HG03025 (cell line): ENCODE measurements around the gene BMP4.
"Not testable (repeated sequence)": the region's sequence is repeated elsewhere in the genome, so short reads cannot be mapped to it uniquely, and the experiment has no call there.

Experiments used
- ATAC-seq: cut with Tn5 transposase; IDR thresholded peaks from one replicate; pipeline ENCODE4 v1.9.1; 2021; ENCODE audit warnings: mild to moderate bottlenecking, moderate library complexity; ENCODE audit not compliant: unreplicated experiment, low FRiP score

The BMP4 gene

DNA sequence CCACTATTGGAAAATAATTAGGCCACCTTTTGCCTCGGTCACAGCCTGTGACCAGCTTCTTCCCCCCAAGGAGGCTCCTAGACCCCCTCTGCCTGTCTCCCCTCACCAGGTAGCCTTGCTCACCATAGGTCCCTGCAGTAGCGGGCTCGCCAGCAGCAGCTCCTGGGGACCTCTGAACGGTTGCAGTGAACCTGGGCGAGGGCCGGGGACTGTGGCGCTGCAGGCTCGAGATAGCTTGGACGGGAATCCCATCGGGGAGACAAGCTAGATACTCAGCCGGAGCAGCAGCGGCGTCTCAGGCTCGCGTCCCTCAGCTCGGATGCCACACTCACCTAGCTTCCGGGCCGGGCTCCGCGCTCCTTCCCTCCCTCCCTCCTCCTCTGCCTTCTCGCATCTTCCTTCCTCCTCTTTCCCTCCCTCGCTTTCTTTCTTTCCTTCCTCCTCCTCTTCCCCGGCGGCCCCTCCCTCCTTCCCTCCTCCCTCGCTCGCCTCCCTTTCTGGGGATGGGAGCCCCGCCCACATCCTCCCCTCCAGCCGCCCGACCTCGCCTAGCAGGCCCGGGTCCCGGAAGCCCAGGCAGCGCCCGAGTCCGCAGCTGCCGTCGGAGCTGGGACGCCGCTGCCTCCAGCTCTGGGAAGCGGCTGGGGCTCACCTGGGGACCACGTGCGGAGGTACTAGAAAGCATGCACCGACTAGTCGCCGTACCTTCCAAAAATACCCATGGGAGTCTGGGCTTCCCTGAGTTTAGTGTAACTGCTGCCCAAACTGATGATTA is at the start of gene BMP4:
BMP4 (minus strand) TSS at position 399 of the 775 bp plus-strand sequence. CDS start 4,603 bp downstream, outside the sequence.
- ATAC-seq: no peak

DNA sequence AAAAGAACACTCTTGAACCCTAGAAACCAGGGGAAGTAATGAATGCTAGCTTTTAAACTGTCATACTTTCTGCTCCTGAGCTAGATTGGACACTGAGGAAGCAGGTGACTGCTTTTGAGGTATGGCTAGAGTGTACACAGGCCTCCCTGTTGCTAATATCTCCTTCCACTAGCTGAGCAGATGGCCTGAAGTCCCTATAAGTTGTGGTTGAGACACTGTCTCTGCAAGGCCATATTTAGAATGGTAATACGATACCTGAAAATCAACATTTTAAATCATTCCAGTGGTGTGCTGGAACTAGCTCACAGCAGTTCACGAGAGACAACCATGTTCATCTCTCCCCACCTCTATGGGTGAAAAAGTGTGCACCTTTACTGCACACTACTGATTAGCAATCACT is 46.4 kb upstream of the BMP4 start:
- no peak for ATAC-seq

DNA sequence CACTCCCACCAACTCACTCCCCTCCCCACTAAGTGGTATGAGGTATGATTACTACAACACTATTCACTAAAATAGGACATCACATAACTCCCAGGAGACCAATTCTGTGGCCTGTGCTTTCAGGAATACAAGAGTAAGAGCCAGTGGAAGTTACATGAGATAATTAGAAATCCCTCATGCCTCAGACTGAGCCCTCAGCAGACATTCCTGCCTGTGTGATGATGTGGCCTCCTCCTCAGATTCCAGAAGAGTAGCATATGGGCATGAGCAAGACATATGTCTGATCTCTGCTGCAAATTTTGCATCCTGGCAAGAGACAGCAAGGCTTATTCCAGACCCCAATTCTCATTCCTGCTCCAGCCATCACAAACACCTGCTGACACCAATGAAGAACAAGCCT is 46.0 kb upstream of the BMP4 start:
- no peak for ATAC-seq

DNA sequence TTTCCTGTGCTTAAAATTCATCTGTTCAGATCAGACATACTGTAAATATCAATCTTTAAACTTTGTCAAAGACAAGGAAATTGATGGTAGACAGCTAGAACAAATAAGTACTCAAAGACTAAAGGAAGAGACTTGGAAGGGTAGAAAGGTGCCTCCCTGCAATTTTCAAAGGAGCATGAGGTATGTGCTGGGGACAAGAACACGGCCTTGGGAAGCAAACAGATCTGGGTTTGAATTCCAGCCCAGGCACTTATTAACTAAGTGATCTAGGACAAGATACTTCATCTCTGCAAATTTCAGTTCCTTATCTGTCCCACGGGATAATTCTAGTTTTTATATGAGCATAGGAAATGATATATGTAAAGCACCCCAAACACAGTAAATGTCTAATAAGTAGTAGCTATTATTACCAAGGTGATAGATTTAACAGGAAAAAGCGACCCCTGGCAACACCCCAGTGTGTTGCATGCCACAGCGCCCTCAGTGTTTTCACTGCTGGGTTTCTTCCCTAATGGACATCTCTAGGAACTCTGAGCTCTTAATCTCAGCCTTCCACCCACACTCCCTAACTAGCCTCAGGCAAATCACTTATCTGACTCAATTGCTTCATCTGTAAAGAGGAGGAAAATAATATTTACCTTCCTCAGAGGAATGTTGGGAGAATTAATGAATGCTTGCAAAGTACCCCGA is 44.7 kb upstream of the BMP4 start:
- ATAC-seq: no peak

DNA sequence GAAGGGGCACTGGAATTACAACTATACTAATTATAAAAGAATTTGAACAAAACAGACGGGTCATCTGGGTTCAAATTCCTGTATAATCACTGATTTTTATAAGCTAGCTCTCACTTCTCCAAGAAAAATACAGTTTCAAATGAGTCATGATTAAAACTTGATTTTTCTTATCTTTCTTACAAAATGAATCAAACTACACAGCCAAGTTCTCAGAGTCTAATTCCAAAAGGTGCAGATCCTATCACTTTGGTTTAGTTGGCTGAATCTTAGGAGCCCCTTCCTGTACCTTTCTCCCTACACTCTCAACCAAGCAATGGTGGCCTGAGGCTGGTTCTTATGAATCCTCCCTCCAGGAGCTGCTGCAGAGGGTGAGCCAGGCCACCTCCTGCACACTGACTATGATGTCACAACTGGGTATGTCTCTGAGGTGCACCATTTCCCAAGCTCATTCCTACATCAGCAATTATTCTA is 43.8 kb upstream of the BMP4 start:
- no peak for ATAC-seq

DNA sequence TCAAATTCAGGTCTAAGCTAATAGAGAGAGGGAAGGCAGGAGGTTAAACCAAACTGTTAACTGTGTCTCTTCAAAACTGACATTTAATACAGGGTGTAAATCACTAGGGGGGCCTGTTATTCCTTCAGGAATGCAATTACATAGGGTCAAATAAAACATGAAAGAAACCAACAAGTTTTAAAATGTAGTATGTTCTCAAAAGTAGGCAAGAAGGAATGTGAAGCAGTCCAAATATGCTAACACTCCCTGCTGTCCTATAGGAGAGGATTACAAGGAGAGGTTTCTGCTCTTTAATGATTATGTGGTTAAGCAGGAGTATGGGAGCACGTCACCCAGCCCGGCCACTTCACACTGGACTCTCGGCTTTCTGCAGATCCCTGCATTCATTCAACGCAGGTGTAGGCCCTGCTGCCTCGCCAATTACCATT is 42.5 kb upstream of the BMP4 start:
- no peak for ATAC-seq

DNA sequence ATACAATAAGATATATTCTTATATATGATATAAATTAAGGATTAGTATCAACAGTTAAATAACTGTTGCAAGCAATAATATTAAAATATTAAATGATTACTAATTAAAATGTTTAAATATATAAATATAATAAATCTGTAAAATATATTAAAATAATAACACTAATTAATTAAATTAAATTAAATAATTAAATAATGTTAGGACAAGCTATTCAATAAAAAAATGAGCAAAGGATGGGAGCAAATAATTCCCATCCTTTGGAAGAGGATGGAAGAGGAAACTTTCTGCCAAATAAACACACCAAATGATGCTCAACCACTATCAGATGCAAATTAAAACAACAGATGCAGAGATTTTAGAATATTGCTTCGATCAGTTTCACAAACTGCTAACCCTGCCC is 39.4 kb upstream of the BMP4 start:
- ATAC-seq: no peak

DNA sequence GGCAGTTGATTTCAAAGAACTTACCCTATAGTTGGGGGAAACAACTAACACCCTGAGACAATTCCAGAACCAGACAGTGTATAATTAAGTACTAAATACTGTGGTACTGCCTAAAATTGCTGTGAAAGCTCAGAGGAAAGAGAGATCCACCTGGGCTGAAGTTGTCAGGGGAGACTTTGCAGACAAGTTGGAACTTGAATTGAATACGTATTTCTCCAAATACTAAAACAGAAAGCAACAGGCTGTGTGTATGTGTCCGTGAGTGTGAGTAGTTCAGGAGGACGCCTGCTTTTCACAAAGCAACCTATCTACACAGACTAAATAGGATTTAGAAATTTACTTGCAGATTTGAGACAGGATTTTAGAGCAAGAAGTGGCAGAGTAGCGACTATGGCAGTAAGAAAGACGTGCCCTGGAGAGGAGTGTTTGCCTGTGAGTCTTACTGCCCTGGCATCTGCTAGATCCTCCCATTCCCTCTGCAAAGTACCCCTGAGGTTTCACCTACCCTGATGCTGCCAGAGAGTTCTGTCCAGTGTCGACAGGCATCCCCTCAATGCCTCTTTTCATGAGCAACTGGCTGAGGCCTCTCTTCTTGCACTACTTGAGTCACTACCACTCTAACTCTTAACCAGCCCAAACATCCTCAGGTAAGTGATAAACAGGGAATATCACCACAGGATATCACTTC is 37.4 kb upstream of the BMP4 start:
- ATAC-seq: no peak

DNA sequence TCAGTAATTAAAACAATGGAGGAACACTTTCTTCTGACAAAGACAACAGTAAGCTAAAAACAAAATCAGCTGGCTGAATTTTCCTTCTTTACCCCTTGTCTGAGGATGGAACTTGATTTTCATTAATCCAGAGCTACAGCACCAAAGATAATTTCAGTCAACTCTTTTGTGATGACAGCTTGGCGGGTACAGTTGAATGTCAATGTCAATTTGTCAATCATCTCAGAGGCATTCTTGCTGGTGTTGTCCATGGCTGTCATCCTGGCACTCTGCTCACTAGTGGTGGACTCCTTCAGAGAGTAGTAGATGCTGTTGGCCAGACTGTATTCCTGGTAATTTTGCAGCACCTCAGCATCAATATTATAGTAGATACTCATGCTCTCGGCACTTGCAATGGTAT is 34.4 kb upstream of the BMP4 start:
- no peak for ATAC-seq

DNA sequence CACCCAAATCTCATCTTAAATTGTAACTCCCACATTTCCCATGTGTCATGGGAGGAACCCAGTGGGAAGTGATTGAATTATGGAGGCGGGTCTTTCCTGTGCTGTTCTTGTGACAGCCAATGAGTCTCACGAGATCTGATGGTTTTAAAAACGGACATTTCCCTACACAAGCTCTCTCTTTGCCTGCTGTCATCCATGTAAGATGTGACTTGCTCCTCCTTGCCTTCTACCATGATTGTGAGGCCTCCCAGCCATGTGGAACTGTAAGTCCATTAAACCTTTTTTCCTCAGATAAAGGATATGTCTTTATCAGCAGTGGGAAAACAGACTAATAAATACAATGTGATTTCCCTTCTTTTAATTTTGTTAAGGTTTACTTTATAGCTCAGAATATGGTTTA is 30.1 kb upstream of the BMP4 start:
- ATAC-seq: not testable (repeated sequence)

DNA sequence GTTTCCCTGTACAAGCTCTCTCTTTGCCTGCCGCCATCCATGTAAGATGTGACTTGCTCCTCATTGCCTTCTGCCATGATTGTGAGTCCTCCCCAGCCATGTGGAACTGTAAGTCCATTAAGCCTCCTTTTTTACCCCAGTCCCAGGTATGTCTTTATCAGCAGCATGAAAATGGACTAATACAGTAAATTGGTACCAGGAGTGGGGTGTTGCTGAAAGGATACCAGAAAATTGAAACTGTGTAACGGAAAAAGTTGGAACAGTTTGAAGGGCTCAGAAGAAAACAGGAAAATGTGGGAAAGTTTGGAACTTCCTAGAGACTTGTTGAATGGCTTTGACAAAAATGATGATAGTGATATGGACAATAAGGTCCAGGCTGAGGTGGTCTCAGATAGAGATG is 28.3 kb upstream of the BMP4 start:
- ATAC-seq: not testable (repeated sequence)

DNA sequence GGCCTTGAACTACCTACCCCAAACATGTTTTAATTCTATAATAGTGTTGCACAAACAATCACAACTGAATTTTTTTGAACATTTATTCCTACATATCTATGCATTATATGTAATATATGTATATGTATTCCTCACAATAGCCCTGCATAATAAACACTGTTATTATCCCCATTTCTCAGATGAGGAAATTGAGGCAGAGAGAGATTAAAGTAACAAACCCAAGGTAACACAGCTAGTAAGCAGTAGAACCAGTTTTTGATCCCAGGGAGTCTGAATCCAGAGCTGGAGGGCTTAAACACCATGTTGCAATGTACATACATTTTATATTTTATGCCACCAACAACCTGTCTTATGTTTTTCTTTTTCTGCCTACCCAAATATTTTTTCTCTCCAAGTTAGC is 26.5 kb upstream of the BMP4 start:
- no peak for ATAC-seq

DNA sequence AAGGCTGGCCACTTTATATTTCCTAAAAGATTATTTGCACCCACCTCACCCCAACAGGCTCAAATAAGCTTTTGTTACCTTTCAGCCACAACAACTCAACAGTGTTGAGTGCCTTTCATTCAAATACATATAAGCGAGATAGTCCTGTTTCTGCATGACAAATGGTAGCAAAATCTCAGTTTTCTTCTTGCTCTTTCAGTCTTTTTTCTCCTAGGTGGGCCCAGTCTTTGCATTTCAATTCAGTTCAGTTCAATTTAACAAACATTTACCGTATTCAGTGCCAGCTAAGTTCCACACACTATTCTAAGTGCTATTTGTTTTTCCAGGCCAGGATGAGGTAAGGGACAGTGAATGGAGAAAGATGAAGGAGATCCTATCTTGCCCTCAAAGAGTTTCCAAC is 25.9 kb upstream of the BMP4 start:
- no peak for ATAC-seq

DNA sequence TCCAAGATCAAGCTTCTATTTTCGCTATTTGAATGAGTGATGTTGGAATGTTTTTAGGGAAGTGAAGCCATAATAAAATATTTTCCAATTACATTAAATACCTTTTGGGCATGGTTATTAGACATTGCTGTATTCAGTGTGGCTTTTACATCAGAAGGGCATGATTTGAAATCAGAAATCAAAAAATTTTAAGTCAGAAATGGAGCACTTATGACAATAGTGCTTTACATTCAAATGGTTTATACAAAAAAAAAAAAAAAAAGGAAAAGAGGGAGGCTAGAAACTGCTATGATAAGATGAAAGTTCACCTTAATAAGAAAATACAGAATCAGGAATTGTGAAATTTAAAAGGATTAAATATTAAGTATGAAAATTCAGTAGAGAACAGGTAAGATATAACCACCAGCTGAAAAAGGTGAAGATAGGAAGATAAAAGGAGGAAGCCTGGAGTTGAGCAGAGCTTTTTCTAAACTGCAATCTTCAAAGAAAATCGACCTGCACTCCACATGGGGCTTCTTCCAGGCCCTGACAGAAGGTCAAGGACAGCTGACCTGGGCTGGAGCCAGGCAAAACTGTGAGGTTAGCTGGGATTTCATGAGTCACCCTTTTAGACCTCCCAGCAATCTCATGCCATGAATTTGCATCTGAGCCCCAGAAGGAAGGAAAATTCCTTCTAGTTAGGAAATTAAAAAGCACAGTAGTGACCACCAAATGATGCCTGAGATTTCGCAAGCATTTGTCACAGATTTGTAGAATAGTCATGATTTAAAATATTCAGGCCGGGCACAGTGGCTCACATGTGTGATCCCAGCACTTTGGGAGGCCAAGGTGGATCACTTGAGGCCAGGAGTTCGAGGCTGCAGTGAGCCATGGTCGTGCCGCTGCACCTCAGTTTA is 23.4 kb upstream of the BMP4 start:
- no peak for ATAC-seq

DNA sequence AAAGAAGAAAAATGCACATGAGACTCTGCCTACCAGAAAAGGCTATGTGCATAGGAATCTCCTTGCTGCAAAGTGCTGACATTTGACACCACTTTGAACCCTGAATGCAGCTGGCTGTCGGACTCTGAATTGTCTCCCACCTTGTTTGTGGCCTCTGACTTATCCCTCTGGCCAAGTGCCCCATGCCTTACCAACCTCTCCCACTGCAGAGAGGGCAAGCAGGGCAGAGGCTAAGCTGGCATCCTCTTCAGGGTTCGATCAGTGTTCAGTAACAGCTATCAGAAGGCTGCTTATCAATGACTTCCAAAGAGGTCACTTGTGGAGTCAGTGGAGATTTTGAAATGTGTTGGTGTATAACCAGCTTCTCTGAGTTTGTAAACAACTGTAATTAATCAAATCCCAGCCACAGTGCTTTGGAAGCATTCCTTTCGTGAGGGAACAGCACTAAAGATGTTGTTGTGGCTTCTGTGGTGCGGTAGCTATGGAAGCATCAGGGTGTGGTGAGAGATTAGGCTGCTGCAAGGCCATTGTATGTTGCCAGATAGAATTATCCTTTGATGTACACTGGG is 22.6 kb upstream of the BMP4 start:
- no peak for ATAC-seq

DNA sequence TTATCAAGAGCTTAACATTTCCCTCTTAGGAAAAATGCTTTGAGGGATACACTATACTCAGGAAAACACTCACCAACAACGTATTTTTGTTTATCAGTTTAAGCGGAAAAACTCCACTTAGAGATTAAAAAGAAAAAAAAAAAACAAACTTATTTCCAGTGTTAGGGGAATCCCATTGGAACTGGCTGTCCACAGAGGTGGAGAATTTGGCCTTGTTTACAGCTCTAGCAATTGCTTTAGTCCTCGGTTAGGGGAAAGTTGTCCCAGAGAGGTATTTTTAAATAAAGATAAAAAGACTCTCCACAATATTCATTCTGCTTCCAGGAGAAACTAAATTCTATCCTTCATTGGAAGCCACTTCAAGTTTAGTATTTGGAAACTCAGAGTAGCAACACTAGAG is 21.6 kb upstream of the BMP4 start:
- ATAC-seq: no peak

DNA sequence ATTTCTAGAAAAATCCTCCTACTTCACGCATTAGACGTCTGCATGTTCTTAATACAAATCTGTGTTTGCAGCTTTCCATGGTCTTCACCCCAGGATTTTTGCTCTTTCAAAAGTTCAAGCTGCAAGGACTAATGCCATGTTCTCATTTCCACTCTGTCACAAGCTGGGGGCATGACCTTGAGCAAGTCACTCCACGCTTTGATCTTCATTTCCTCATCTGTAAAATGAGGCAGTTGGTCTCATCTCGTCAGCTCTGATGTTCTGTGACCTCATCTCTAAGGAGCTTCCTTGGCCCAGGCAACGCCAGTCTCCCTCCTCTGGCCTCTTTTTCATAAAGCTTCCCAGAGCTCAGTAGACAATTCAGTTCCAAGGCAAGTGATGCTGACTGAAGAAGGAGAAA is 18.8 kb upstream of the BMP4 start:
- ATAC-seq: no peak

DNA sequence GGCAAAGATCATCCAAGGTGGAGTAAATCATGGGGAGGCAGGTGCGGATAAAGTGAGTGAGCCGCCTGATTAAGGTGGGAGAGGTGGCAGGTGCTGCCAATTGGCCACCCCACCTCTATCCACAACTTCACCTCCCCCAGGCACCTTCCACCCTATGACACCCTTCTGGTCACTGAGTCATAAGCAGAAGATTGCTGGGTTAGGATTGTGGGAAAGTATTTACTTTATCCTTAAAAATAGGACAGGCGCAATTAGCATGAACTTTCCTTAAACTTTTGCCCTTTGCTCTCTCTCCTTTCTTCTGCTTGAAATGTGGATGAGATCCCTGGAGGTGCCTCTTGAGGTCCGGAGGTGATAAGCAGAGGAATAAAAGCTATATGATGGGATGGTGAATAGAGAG is 14.9 kb upstream of the BMP4 start:
- no peak for ATAC-seq

DNA sequence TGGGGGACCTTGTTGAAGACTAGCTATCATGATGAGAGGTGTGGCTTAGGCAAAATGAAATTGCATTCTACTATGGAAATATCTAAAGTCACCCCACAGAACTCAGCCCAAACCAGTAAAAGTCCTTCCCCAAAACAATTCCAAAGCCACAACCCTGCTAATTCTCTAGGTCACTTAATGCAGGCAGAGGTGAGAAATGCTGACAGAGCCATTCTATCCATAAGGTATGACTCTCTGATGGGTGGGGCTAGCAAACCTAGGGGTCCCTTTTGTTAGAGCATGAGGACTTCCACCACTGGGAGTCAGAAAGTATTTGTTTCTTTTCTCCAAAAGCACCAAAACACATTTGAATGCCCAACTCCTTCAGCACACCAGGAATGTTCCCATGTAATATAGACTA is 12.7 kb upstream of the BMP4 start:
- ATAC-seq: no peak

DNA sequence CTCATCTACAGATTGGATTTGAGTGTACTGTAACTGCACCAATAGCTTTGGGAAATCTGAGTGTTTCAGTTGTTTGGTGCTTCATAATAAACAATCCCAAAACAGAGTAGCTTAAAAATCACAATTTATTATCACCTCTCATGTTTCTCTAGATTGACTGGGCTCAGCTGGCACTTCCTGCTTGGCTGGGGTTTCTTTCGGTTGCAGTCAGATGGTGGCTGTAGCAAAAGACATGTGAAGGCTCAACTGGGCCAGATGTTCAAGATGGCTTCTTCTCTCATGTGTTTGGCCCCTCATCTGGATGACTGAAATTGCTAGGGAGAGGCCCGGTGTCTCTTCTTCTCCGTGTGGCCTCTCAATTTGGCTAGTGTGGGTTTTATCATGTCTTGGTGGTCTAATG is 12.1 kb upstream of the BMP4 start:
- ATAC-seq: no peak
